GM18507 (cell line): ENCODE data around the gene AIRE.
"Not testable (repeated sequence)": the region's sequence is repeated elsewhere in the genome, so short reads cannot be mapped to it uniquely, and the experiment has no call there.

Experiments used
- DNase-seq: peaks from one replicate; pipeline ENCODE4 v3.0.0; 2011; ENCODE audit warnings: low read depth; ENCODE audit not compliant: insufficient read length; ENCODE audit errors: extremely low spot score
- FAIRE-seq: peaks from 2 replicates; lab custom pipeline; 2011; peaks lifted over from hg19 to GRCh38; lab: Jason Lieb, UNC

AIRE gene

GRCh38 chr21:44301961-44302406 lies 16.3 kb downstream of the AIRE start:
- DNase-seq: no peak

DNA sequence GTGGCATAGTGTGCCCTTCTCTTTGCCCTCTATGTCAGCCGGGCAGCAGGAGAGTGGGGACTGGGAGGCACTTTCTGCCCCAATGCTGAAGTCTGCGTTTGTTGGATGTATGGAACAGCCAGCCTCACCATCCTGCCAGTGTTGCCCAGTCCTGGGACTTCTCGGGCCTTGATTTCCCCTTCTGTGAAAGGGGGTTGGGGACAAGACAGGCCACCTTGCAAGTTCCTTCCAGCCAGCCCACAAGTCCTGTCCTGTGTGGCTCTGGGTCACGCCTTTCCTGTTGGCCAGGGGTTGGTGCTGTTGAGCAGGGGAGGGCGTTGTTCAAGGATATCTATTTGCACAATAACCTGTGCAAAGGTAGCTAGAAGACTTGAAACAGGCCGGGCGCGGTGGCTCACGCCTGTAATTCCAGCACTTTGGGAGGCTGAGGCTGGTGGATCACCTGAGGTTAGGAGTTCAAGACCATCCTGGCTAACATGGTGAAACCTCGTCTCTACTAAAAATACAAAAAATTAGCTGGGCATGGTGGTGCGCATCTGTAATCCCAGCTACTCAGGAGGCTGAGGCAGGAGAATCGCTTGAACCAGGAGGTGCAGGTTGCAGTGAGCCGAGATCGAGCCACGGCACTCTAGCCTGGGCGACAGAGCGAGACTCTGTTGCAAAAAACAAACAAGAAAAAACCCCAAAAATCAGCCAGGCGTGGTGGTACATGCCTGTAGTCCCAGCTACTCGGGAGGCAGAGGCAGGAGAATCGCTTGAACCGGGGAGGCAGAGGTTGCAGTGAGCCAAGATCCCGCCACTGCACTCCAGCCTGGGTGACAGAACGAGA lies 17.1 kb downstream of the AIRE start:
- not testable (repeated sequence) for DNase-seq, FAIRE-seq

More at GRCh38 chr21:44301961-44302406, 16.3 kb downstream of the AIRE start:
- no peak for FAIRE-seq

DNA sequence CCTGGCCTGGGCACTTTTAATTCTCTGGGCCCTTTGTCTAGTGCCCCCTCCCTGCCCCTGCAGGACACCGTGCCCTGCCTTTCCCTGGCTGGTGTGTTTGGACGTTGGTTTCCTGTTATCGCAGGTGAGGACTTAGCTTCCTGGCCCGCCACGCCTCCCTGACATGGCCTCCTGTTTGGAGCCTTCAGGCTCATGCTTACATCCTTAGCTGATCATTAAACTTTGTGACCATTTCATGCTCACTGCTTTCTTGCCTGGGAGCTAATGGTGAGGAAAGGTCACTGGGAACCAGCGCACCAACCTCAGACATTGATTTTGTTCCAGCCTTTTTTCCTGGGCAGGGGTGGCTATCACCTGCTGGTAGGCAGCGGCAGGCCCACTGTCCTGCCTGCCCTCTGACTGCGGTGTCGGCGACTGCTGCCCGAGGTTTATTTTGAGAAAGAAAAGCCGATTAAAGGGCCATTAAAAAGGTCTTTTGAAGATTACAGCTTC lies 17.9 kb downstream of the AIRE start:
- no peak for FAIRE-seq

GRCh38 chr21:44304011-44304616 lies 18.4 kb downstream of the AIRE start:
- FAIRE-seq (no peak), DNase-seq (no peak)

More for the DNA sequence above, 17.9 kb downstream of the AIRE start:
- no peak for DNase-seq

- DNase-seq (no peak), FAIRE-seq (no peak)
These were observed 19.2 kb downstream of the AIRE start for GRCh38 chr21:44304877-44305293.

DNA sequence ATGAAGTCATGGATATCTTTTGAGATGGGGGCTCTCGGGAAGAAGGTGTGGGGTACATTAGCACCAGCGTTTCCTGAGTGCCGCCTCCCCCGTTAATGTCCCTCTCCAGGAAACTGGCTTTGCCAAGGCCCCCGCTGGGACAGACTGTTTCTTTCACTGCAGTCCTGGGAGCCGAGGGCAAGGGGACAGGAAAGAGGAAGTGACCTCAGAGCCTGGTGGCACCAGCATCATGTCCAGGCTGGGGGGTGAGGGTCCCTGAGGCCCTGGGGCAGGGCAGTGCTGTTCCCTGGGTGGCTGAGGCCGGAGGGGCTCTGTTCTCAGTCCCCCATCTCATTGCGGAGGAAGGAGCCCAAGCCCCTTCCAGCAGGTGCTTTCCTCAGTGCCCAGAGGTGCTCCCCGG lies 20.0 kb downstream of the AIRE start:
- no peak for FAIRE-seq
- no peak for DNase-seq

DNA sequence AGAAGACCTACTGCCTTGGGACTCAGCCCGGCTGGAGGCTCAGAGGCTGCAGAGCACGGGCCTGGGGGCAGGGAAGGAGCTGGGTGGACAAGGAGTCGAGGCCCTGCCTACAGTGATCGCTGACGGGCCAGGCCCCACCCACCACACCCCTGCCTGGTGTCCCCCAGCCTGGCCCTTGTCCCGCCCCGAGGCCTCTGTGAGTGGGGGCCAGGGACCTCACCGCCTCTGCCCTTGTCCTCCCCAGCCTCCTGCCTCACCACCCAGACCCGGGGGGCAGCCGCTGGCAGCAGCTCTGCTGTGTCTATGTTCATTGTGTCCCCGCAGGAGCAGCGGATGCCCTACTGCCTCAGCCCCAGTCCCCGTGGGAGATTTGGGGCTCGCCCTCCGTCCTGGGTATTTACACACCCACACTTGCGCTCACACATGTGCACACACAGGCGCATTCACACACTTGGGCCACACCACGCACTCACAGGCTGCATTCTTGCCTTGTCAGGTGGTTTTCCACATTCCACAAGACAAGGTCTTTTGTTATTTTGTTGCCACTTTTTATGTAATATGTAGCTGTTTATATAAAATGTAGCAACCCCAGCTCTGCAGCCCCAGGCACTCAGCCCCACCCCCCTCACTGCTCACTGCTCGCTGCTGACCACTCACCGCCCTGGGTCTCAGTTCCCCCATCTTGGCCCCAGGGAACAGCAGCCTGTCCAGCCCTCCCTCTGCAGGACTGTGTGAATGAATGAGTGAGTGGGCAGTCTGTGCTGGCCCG lies 21.4 kb downstream of the AIRE start:
- no peak for FAIRE-seq
- DNase-seq: no peak

DNA sequence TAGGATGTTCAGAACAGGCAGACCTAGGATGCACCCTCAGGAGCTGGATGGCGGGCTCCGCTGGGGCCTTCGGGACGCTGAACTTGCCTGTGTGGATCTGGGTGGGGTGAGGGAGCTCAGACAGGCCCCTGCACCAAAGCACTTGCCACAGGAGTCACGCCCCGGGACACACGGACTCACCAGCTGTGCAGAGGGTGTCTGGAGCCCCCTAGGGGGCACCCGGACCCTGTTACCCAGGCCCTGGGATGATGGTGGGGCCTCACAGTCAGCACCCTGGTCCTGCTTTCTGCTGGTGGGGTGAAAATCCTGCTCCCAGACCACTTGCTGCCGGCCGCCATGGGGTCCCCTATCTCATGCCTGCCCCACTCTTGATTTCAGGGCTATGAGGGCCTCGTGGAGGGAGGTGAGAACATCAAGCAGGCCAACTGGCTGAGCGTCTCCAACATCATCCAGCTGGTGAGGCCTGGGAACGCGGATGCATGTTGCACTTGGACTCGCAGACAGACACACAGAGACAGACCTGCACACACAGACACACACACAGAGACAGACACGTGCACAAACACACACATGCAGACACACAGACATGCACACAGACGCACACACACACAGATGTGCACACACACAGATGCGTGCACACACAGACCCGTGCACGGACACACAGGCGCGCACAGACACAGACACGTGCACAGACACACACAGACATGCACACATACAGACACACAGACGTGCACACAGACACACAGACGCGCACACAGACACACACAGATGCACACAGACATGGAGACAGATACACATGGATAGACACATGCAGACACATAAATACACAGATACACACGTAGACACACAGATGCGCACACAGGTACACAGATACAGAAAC lies 25.2 kb downstream of the AIRE start:
- FAIRE-seq: no peak

DNA sequence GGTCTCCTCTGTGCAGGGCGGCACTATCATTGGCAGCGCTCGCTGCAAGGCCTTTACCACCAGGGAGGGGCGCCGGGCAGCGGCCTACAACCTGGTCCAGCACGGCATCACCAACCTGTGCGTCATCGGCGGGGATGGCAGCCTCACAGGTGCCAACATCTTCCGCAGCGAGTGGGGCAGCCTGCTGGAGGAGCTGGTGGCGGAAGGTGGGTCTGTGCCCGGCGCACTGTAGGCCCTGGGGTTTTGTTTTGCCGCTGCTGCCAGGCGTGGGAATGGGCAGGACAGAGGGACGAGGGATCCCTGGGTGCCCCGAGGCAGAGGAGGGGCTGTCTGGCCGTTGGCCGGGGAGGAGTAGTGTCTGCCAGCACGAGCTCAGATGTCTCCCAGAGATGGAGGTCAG lies 26.4 kb downstream of the AIRE start:
- no peak for FAIRE-seq
- DNase-seq: no peak

More for the DNA sequence above, 25.2 kb downstream of the AIRE start:
- no peak for DNase-seq

- FAIRE-seq: no peak
- DNase-seq: no peak
These were observed 27.0 kb downstream of the AIRE start for GRCh38 chr21:44312716-44313115.

DNA sequence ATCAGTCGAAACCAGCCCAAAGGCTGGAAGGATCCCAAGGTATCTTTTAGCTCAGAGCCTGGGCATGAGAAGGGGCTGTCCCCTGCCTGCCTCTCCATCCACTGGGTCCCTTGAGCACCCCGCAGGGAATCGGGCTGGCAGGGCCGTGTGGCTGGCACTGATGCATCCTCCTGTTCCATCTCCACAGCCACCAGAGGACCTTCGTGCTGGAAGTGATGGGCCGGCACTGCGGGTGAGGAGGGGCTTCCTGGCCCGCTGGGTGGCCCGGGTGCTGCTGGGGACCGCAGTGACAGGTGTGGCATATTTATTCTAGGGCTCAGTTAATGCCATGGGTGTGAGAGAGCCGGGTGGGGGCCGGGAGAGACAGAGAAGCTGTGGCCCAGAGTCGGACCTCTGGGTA lies 27.8 kb downstream of the AIRE start:
- FAIRE-seq: no peak
- DNase-seq: no peak

DNA sequence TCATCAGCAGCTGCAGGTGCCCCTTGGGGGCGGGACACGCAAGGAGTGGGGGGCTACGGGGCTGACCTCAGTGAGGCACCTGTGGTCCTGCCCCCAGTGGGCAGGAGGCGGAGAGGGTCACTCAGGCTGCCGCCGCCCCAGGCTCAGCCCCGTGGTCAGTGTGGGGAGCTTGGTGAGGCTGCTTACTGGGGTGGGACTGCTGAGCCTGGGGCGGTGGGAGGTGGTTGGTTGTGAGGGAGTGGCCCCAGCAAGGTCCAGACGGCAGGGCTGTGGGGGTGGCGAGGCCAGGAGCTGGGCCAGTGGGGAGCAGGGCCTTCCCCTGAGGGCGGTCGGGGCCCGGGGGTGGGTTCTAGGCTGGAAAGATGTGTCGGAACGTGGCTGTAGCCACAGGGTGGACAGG lies 28.5 kb downstream of the AIRE start:
- no peak for FAIRE-seq
- no peak for DNase-seq

- DNase-seq (no peak), FAIRE-seq (no peak)
These were observed 28.9 kb downstream of the AIRE start for GRCh38 chr21:44314561-44314960.

DNA sequence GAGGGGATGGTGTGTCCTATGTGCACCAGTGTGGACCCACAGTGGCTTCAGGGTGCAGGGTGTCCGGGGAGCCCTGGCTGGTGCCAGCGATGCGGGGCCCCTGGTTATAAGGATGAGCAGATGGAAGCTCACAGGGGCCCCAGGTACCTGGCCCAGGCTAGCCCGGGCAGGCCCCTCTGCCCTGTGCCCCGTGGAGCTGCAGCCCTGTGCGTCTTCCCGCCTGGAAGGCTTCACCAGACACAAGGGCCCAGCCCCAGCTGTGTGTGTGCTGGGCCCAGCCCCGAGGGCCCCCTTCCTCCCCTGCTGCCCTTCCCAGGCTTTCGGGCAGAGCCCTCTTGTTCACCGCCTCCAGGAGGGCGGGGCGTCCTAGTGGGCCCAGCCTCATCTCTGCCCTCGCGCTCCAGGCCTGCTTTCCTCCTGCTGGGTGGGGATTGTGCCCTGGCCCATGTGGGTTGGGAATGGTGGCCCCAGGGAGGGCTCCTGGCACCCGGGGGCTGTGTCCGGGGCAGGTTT lies 30.1 kb downstream of the AIRE start:
- FAIRE-seq: no peak
- no peak for DNase-seq

DNA sequence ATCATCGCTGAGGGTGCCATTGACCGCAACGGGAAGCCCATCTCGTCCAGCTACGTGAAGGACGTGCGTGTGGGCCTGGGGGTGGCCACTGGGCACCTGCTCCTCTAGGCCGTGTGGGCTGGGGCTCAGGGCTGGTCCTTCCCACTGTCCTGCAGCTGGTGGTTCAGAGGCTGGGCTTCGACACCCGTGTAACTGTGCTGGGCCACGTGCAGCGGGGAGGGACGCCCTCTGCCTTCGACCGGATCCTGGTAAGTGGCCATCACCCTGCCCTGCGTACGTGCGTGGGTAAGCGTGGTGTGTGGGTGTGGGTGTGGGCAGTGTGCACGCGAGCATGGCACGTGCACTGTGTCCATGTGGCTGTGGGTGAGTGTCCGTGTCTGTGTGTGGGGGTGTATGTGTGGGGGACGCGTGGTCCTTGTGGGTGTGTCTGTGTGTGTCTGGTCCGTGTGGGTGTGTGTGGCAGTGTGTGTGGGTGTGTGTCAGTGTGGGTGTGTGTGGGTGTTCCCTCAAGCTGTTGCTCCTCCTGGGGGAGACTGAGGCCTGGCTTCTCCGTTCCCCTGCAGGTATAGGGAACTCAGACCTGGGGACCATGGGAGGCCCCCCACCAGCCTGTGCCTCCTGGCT lies 30.7 kb downstream of the AIRE start:
- DNase-seq (no peak), FAIRE-seq (no peak)

DNA sequence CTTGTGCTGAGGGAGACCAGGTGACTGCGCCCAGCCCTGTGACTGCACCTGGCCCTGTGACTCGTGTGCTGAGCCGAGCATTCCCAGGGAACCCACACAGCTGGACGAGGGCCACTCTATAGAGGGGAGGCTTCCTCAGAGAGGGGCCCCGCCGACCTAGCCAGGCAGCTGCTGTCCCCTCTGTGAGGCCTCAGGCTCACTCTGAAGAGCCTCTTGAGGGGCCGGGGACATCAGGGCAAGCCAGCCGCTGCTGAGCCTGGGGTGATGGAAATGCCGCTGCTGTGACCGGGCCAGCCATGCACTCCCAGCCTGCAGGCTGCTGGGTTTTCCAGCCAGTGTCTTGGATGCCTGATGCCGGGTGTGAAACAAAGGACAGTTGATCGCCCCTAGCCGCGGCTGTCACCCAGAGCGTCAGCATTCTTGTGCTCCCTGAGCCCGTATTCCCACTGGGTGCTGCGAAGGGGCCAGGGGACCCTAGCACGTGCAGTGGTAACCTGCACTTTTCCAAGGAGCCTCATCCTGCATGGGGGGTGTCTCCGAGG lies 31.6 kb downstream of the AIRE start:
- DNase-seq (no peak), FAIRE-seq (no peak)

GRCh38 chr21:44317871-44318270 lies 32.2 kb downstream of the AIRE start:
- DNase-seq: no peak
- no peak for FAIRE-seq
